Parietal lobe (tissue), 2 donors: ENCODE measurements around the gene NMRK1. TPM values are rescaled to one million over a fixed set of nuclear protein-coding genes. Genes with fewer than 3 reads are reported as not detected.

Experiments
- small RNA-seq: library from RNA; depleted of rRNA; stranded (forward); fragments of <200 nt; gene quantifications from one replicate; pipeline ENCODE3, GENCODE V24; 2014; ENCODE audit warnings: low replicate concordance
- total RNA-seq: library from RNA; depleted of rRNA; stranded (reverse); fragments of >200 nt; gene quantifications from one replicate; pipeline ENCODE4 v1.2.3, GENCODE V29; 2014

NMRK1 gene
- 5.3 TPM for total RNA-seq

GRCh38 chr9:75087824-75088645 lies at the start of gene NMRK1, which contains the start of gene OSTF1:
Gene NMRK1, minus strand, starts transcription at chr9:75088155. Its CDS starts 5,040 bp downstream, at chr9:75083115.
Gene OSTF1, plus strand, starts transcription at chr9:75088514. Its CDS starts 179 bp downstream, at chr9:75088693.

Small RNAs within 50 kb of the gene (small RNA-seq; reads per million reads assigned to genes)
- gene RF02271: not detected

Other genes with a start within 250 kb of the NMRK1 start
- gene TRPM6, start 200.2 kb downstream of the NMRK1 start, total RNA-seq: 2.5 TPM
- 7.8 TPM for gene C9orf40, start 135.2 kb downstream of the NMRK1 start, total RNA-seq
- gene CARNMT1, start 59.9 kb downstream of the NMRK1 start, total RNA-seq: 36.9 TPM
- 9.4 TPM for gene OSTF1, start 359 bp upstream of the NMRK1 start, total RNA-seq